Measurements from ENCODE around the gene ZFR2.
"Not testable (repeated sequence)": the region's sequence is repeated elsewhere in the genome, so short reads cannot be mapped to it uniquely, and the experiment has no call there.

The ZFR2 gene

GRCh38 chr19:3762501-3763459 is 106.1 kb downstream of the ZFR2 start, which contains the start of gene MRPL54:
TSS of gene MRPL54 (plus strand) at chr19:3762682. CDS start at chr19:3762701, 19 bp downstream.
- no peak for TF ChIP-seq CTCF (IDR thresholded peaks at IDR 0.05; ENCODE audit: insufficient read depth, low read depth, low read length, missing control alignments)
- H3K4me3 ChIP-seq (ENCODE audit: low read depth, low read length) = peak within 1 kb of the TSS; percentile 96
- DNase-seq (ENCODE audit: low read depth) = peak; percentile 99

- H3K4me3 ChIP-seq (ENCODE audit: low read depth, low read length) = peak overlapping the region; percentile 96
- DNase-seq (ENCODE audit: low read depth) = no peak
- no peak for TF ChIP-seq CTCF (IDR thresholded peaks at IDR 0.05; ENCODE audit: insufficient read depth, low read depth, low read length, missing control alignments)
These were observed 106.7 kb downstream of the ZFR2 start for GRCh38 chr19:3762130-3762473.

- peak; percentile 96 for DNase-seq (ENCODE audit: low read depth)
- TF ChIP-seq CTCF (IDR thresholded peaks at IDR 0.05; ENCODE audit: insufficient read depth, low read depth, low read length, missing control alignments) = peak; percentile 73
- H3K4me3 ChIP-seq (ENCODE audit: low read depth, low read length) = peak within 1 kb of the TSS; percentile 96
These were observed 107.3 kb downstream of the ZFR2 start, which contains the start of gene APBA3 for GRCh38 chr19:3761382-3762129. TSS of gene APBA3 (minus strand) at chr19:3761692. CDS start at chr19:3760264, 1,428 bp downstream.

- H3K4me3 ChIP-seq (ENCODE audit: low read depth, low read length) = peak overlapping the region; percentile 67
- DNase-seq (ENCODE audit: low read depth) = peak; percentile 26
- TF ChIP-seq CTCF (IDR thresholded peaks at IDR 0.05; ENCODE audit: insufficient read depth, low read depth, low read length, missing control alignments) = no peak
These were observed 107.9 kb downstream of the ZFR2 start for GRCh38 chr19:3760871-3761361.

- no peak for TF ChIP-seq CTCF (IDR thresholded peaks at IDR 0.05; ENCODE audit: insufficient read depth, low read depth, low read length, missing control alignments)
- no peak for DNase-seq (ENCODE audit: low read depth)
- H3K4me3 ChIP-seq (ENCODE audit: low read depth, low read length) = no peak overlapping the region
These were observed 109.2 kb downstream of the ZFR2 start for GRCh38 chr19:3759482-3760254.

- not testable (repeated sequence) for DNase-seq (ENCODE audit: low read depth); H3K4me3 ChIP-seq (ENCODE audit: low read depth, low read length)
These were observed 110.5 kb downstream of the ZFR2 start for GRCh38 chr19:3758297-3758696.

- not testable (repeated sequence) for DNase-seq (ENCODE audit: low read depth); H3K4me3 ChIP-seq (ENCODE audit: low read depth, low read length)
These were observed 111.1 kb downstream of the ZFR2 start for GRCh38 chr19:3757705-3758104.

Data from GM12865 (cell line).